ENCODE measurements around the gene GIPR. TPM values are rescaled to one million over a fixed set of nuclear protein-coding genes. Genes with fewer than 3 reads are reported as not detected.

The GIPR gene
- total and polyA plus RNA-seq, 2 of the 13 experiments (the other 11 are each of a cell fraction or from before 2014, with no cell fraction given) = 0.15 to 1.2 TPM

GRCh38 chr19:45638930-45639729 is 28.9 kb upstream of the GIPR start, which contains the start of gene EML2 (continued):
- TF ChIP-seq ZNF251 (CRISPR knock-in tag; IDR thresholded peaks at IDR 0.05) (no peak), FOXK2 (IDR thresholded peaks at IDR 0.05) (no peak), SRSF1 (optimal IDR thresholded peaks at IDR 0.05; ENCODE audit: low read depth, low read length) (no peak), JUN (CRISPR knock-in tag; IDR thresholded peaks at IDR 0.05) (no peak), POLR2A (IDR thresholded peaks at IDR 0.05; ENCODE audit: insufficient read depth in 1 of 2, low read depth in 2 of 2, low read length in 2 of 2) (peak in 1 of 2 experiments; percentile 48; a peak in 1 of 4 replicates), ZNF546 (CRISPR knock-in tag; conservative IDR thresholded peaks at IDR 0.05) (no peak), CC2D1A (CRISPR knock-in tag; IDR thresholded peaks at IDR 0.05) (no peak), HOXA9 (CRISPR knock-in tag; IDR thresholded peaks at IDR 0.05; ENCODE audit: borderline replicate concordance) (no peak), ARNT2 (CRISPR knock-in tag; IDR thresholded peaks at IDR 0.05; ENCODE audit: low read depth) (no peak), CBFB (CRISPR knock-in tag; IDR thresholded peaks at IDR 0.05) (0 out of 2 replicates have a peak, but pooled peaks have one; percentile 26), ZNF782 (CRISPR knock-in tag; IDR thresholded peaks at IDR 0.05; ENCODE audit: borderline replicate concordance) (0 out of 2 replicates have a peak, but pooled peaks have one; percentile 11), ZMYM4 (CRISPR knock-in tag; IDR thresholded peaks at IDR 0.05) (no peak), HOXA7 (CRISPR knock-in tag; IDR thresholded peaks at IDR 0.05) (no peak), TBX2 (CRISPR knock-in tag; IDR thresholded peaks at IDR 0.05; ENCODE audit: borderline replicate concordance) (no peak), RBFOX2 (IDR thresholded peaks at IDR 0.05; ENCODE audit: low read depth, low read length) (peak; percentile 78), FOXO1 (CRISPR knock-in tag; IDR thresholded peaks at IDR 0.05) (no peak), KDM4B (CRISPR knock-in tag; IDR thresholded peaks at IDR 0.05) (no peak), SNAPC2 (CRISPR knock-in tag; IDR thresholded peaks at IDR 0.05) (no peak), NFYB (CRISPR knock-in tag; IDR thresholded peaks at IDR 0.05) (no peak), ARHGAP35 (CRISPR knock-in tag; IDR thresholded peaks at IDR 0.05; ENCODE audit: borderline replicate concordance) (no peak), KLF16 (CRISPR knock-in tag; IDR thresholded peaks at IDR 0.05) (no peak; a peak in 1 of 4 replicates), AGO2 (optimal IDR thresholded peaks at IDR 0.05; ENCODE audit: low read depth, low read length) (no peak), MIER3 (CRISPR knock-in tag; IDR thresholded peaks at IDR 0.05; ENCODE audit: borderline replicate concordance) (no peak), YY1 (IDR thresholded peaks at IDR 0.05; ENCODE audit: insufficient read depth, insufficient replicate concordance, low read depth, low read length) (peak; percentile 66), ZSCAN29 (CRISPR knock-in tag; conservative IDR thresholded peaks at IDR 0.05) (no peak)
- TF ChIP-seq, protein P1, sequence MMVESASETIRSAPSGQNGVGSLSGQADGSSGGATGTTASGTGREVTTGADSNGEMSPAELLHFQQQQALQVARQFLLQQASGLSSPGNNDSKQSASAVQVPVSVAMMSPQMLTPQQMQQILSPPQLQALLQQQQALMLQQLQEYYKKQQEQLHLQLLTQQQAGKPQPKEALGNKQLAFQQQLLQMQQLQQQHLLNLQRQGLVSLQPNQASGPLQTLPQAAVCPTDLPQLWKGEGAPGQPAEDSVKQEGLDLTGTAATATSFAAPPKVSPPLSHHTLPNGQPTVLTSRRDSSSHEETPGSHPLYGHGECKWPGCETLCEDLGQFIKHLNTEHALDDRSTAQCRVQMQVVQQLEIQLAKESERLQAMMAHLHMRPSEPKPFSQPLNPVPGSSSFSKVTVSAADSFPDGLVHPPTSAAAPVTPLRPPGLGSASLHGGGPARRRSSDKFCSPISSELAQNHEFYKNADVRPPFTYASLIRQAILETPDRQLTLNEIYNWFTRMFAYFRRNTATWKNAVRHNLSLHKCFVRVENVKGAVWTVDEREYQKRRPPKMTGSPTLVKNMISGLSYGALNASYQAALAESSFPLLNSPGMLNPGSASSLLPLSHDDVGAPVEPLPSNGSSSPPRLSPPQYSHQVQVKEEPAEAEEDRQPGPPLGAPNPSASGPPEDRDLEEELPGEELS (CRISPR knock-in tag; IDR thresholded peaks at IDR 0.05) = no peak
- TF ChIP-seq, protein P2, sequence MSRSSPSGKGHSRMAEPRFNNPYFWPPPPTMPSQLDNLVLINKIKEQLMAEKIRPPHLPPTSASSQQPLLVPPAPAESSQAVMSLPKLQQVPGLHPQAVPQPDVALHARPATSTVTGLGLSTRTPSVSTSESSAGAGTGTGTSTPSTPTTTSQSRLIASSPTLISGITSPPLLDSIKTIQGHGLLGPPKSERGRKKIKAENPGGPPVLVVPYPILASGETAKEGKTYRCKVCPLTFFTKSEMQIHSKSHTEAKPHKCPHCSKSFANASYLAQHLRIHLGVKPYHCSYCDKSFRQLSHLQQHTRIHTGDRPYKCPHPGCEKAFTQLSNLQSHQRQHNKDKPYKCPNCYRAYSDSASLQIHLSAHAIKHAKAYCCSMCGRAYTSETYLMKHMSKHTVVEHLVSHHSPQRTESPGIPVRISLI (CRISPR knock-in tag; IDR thresholded peaks at IDR 0.05; ENCODE audit: borderline replicate concordance) = no peak
- TF ChIP-seq, protein P3, sequence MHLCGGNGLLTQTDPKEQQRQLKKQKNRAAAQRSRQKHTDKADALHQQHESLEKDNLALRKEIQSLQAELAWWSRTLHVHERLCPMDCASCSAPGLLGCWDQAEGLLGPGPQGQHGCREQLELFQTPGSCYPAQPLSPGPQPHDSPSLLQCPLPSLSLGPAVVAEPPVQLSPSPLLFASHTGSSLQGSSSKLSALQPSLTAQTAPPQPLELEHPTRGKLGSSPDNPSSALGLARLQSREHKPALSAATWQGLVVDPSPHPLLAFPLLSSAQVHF (CRISPR knock-in tag; IDR thresholded peaks at IDR 0.05) = no peak
